Esophagus squamous epithelium (tissue), 5 donors: ENCODE data around the gene MUC22. TPM values are rescaled to one million over a fixed set of nuclear protein-coding genes. Genes with fewer than 3 reads are reported as not detected.

ENCODE experiments used
- DNase-seq: peaks from one replicate; lab custom pipeline; 2025; lab: John Stamatoyannopoulos, UW
- H3K27ac ChIP-seq, 4 donors: fragments of 200-600 bp; sonication (generic); one replicate each; pipeline ENCODE4 v1.5.1; 2016 to 2019; ENCODE audit warnings: mild to moderate bottlenecking in 1 of 4
- H3K27me3 ChIP-seq, 4 donors: fragments of 200-600 bp; sonication (generic); 1 replicate in 3 of 4; 2 replicates in 1 of 4; pipeline versions ENCODE4 v1.5.1 to v1.6.0; 2017 to 2021; ENCODE audit warnings: antibody characterized with exemption in 1 of 4
- H3K36me3 ChIP-seq, 3 donors: fragments of 200-600 bp; sonication (generic); one replicate each; pipeline ENCODE4 v1.5.1; 2016 to 2019
- H3K4me1 ChIP-seq, 3 donors: fragments of 200-600 bp; sonication (generic); one replicate each; pipeline ENCODE4 v1.5.1; 2017 to 2019
- H3K4me3 ChIP-seq, 4 donors: fragments of 200-600 bp; sonication (generic); 1 replicate in 3 of 4; 2 replicates in 1 of 4; pipeline ENCODE4 v1.5.1; 2016 to 2019; ENCODE audit warnings: mild to moderate bottlenecking in 2 of 4, moderate library complexity in 1 of 4
- H3K9me3 ChIP-seq, 3 donors: fragments of 200-600 bp; sonication (generic); one replicate each; pipeline ENCODE4 v1.5.1; 2016 to 2019
- POLR2A ChIP-seq, 4 donors: fragments of 450-650 bp; IDR thresholded peaks; one replicate each; pipeline ENCODE4 v1.6.1; 2017; ENCODE audit warnings: antibody characterized with exemption in 4 of 4, mild to moderate bottlenecking in 4 of 4, moderate library complexity in 3 of 4
- WGBS, 2 donors: methylation state at CpG; one replicate each; pipeline ENCODE4 v1.1.5; 2018; 5-methylcytosine and 5-hydroxymethylcytosine counted together
- intact Hi-C: fragments of 100-400 bp; cut with DNase I; formaldehyde crosslinking; loops from one replicate; pipeline ENCODE4 v1.15.0; 2022
- total RNA-seq, 4 donors: library from RNA; depleted of rRNA; stranded (reverse); fragments of >200 nt; gene quantifications; one replicate each; pipeline ENCODE4 v1.1.0, GENCODE V29; 2016
- TF ChIP-seq, protein P1 (sequence below), 6 experiments: fragments of 450-650 bp in 4 of 6; fragments of 200-600 bp in 2 of 6; sonication (generic) in 2 of 6; IDR thresholded peaks; one replicate each; pipeline ENCODE4 v1.5.1; 2016 to 2019; ENCODE audit warnings: antibody characterized with exemption in 6 of 6, mild to moderate bottlenecking in 4 of 6, moderate library complexity in 4 of 6
- donor health status: DM: yes; HTN: yes; CAD: no.

MUC22 gene
- total RNA-seq, 4 donors from 2014 or later: 4.1 to 10.1 (median 7.6) TPM

GRCh38 chr6:30983439-30983838 lies 26.8 kb upstream of the MUC22 start, which contains the start of gene MUC21:
MUC21 (plus strand) TSS chr6:30983718; CDS start chr6:30983959, 241 bp downstream.
- Histone ChIP-seq H3K4me1 (peaks cover 0 to 36% (median 0%) of the 10 kb centered on the region in 3 donors), H3K4me3 (peak within 1 kb of the TSS; percentile 29 to 48 (median 40)), H3K9me3 (no peaks in the 10 kb centered on the region), H3K36me3 (peaks cover 0 to 10% (median 0%) of the 10 kb centered on the region in 3 donors), H3K27ac (peak within 1 kb of the TSS; percentile 36 to 82 (median 73)), H3K27me3 (peaks cover 0 to 10% (median 0%) of the 10 kb centered on the region in 4 donors)
- intact Hi-C loops: no loop called here
- no peak for DNase-seq
- 69 to 74% methylated on average over 5 to 6 of the region's 6 CpGs for WGBS, 2 donors
- TF ChIP-seq, protein P1, sequence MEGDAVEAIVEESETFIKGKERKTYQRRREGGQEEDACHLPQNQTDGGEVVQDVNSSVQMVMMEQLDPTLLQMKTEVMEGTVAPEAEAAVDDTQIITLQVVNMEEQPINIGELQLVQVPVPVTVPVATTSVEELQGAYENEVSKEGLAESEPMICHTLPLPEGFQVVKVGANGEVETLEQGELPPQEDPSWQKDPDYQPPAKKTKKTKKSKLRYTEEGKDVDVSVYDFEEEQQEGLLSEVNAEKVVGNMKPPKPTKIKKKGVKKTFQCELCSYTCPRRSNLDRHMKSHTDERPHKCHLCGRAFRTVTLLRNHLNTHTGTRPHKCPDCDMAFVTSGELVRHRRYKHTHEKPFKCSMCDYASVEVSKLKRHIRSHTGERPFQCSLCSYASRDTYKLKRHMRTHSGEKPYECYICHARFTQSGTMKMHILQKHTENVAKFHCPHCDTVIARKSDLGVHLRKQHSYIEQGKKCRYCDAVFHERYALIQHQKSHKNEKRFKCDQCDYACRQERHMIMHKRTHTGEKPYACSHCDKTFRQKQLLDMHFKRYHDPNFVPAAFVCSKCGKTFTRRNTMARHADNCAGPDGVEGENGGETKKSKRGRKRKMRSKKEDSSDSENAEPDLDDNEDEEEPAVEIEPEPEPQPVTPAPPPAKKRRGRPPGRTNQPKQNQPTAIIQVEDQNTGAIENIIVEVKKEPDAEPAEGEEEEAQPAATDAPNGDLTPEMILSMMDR (IDR thresholded peaks at IDR 0.05): no peak
- TF ChIP-seq POLR2A (IDR thresholded peaks at IDR 0.05): peak in 2 of 4 donors; percentile 27 to 34

DNA sequence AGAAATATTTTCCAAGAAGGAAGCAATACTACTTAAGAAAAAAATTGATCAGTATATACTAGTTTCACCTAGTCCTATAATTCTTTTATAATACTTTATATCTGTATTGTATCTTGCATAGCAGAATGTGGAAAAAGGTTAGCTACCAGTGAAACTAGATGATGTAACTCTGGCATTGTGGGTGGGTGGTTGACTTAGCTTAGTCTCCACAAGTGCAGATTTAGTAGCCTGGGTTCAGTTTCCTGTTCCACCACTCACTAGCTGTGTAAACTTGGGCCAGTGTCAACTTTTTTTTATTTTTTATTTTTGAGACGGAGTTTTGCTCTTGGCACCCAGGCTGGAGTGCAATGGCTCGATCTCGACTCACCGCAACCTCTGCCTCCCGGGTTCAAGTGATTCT lies 24.8 kb upstream of the MUC22 start:
- Histone ChIP-seq H3K4me1 (peaks cover 0 to 22% (median 0%) of the 10 kb centered on the region in 3 donors), H3K27me3 (peaks cover 0 to 10% (median 0%) of the 10 kb centered on the region in 4 donors), H3K9me3 (no peaks in the 10 kb centered on the region), H3K4me3 (peak overlapping the region in 3 of 4 donors; percentile 16 to 48 (median 45)), H3K27ac (peak overlapping the region in 3 of 4 donors; percentile 68 to 82 (median 78)), H3K36me3 (peaks cover 0 to 18% (median 0%) of the 10 kb centered on the region in 3 donors)
- intact Hi-C loops: no loop called here
- no peak for DNase-seq
- 65 to 68% methylated on average over 5 of the region's 5 CpGs for WGBS, 2 donors
- TF ChIP-seq, protein P1 (IDR thresholded peaks at IDR 0.05): no peak
- TF ChIP-seq POLR2A (IDR thresholded peaks at IDR 0.05): no peak

GRCh38 chr6:30987304-30987703 lies 23.0 kb upstream of the MUC22 start:
- no peaks in the 10 kb centered on the region for H3K9me3 ChIP-seq
- H3K4me1 ChIP-seq: peaks cover 0 to 13% (median 0%) of the 10 kb centered on the region in 3 donors
- H3K27me3 ChIP-seq: peaks cover 0 to 4% (median 0%) of the 10 kb centered on the region in 4 donors
- peak overlapping the region in 3 of 4 donors; percentile 27 to 78 (median 68) for H3K27ac ChIP-seq
- no peak for DNase-seq
- TF ChIP-seq, protein P1 (IDR thresholded peaks at IDR 0.05): no peak
- TF ChIP-seq POLR2A (IDR thresholded peaks at IDR 0.05): no peak
- intact Hi-C loops: no loop called here
- 88 to 96% methylated on average over 3 to 4 of the region's 6 CpGs for WGBS, 2 donors
- H3K4me3 ChIP-seq: peak overlapping the region in 1 of 4 donors; percentile 45
- peaks cover 0 to 18% (median 0%) of the 10 kb centered on the region in 3 donors for H3K36me3 ChIP-seq

GRCh38 chr6:30988209-30988825 lies 22.0 kb upstream of the MUC22 start:
- Histone ChIP-seq H3K27me3 (peaks cover 0 to 4% (median 0%) of the 10 kb centered on the region in 4 donors), H3K36me3 (peaks cover 0 to 18% (median 0%) of the 10 kb centered on the region in 3 donors), H3K4me3 (no peak overlapping the region), H3K4me1 (peaks cover 0 to 3% (median 0%) of the 10 kb centered on the region in 3 donors), H3K9me3 (no peaks in the 10 kb centered on the region), H3K27ac (peak overlapping the region in 2 of 4 donors; percentile 27 to 78)
- no peak for DNase-seq
- TF ChIP-seq POLR2A (IDR thresholded peaks at IDR 0.05): no peak
- TF ChIP-seq, protein P1 (IDR thresholded peaks at IDR 0.05): no peak
- intact Hi-C loops: no loop called here
- WGBS, 2 donors: 82 to 92% methylated on average over 7 to 8 of the region's 9 CpGs
